Spinal cord (tissue), 10 donors: ENCODE data around the gene EIF3CL. TPM values are rescaled to one million over a fixed set of nuclear protein-coding genes. Genes with fewer than 3 reads are reported as not detected.
"Not testable (repeated sequence)": the region's sequence is repeated elsewhere in the genome, so short reads cannot be mapped to it uniquely, and the experiment has no call there.

Source experiments
- DNase-seq, 6 donors: peaks; one replicate each; pipeline versions ENCODE4 v3.0.0 to v3.0.0-alpha.2; 2013 to 2015; ENCODE audit warnings: low spot score in 6 of 6, low read depth in 4 of 6
- H3K27ac ChIP-seq: one replicate; pipeline ENCODE4 v1.5.1; 2013; ENCODE audit warnings: low read depth, low read length, control low read depth
- H3K27me3 ChIP-seq: one replicate; pipeline ENCODE4 v1.6.1; 2013; ENCODE audit warnings: low read length; ENCODE audit not compliant: control insufficient read depth, insufficient read depth
- H3K36me3 ChIP-seq: one replicate; pipeline ENCODE4 v1.6.1; 2013; ENCODE audit warnings: low read length; ENCODE audit not compliant: control insufficient read depth, insufficient read depth
- H3K4me1 ChIP-seq: one replicate; pipeline ENCODE4 v1.6.1; 2013; ENCODE audit warnings: low read length; ENCODE audit not compliant: control insufficient read depth, insufficient read depth
- H3K4me3 ChIP-seq: one replicate; pipeline ENCODE4 v1.5.1; 2013; ENCODE audit warnings: low read depth, low read length, control low read depth
- H3K9me3 ChIP-seq: one replicate; pipeline ENCODE4 v1.6.1; 2013; ENCODE audit warnings: low read length; ENCODE audit not compliant: control insufficient read depth, insufficient read depth
- WGBS: methylation state at CpG from one replicate; pipeline ENCODE4 v1.1.5; 2013; ENCODE audit warnings: missing lambda C conversion rate; ENCODE audit not compliant: insufficient coverage; 5-methylcytosine and 5-hydroxymethylcytosine counted together
- polyA plus RNA-seq, 2 donors: library from polyadenylated mRNA; unstranded; fragments of 120-200 nt; gene quantifications; one replicate each; pipeline ENCODE4 v1.2.1, GENCODE V29; 2013; ENCODE audit not compliant: insufficient read length in 2 of 2
- total RNA-seq, 2 donors: library from RNA; depleted of rRNA in 1 of 2; stranded (reverse); fragments of 120-200 nt in 1 of 2; fragments of >200 nt in 1 of 2; gene quantifications; one replicate each; pipeline versions ENCODE4 v1.2.3 to v1.2.4, GENCODE V29; 2013 to 2014
- donor health status: healthy.

Gene EIF3CL
- total and polyA plus RNA-seq, 4 donors = 72.7 to 91.7 (median 79.4) TPM

GRCh38 chr16:28417033-28417432 is 13.4 kb upstream of the EIF3CL start:
- not testable (repeated sequence) for DNase-seq, H3K4me1 ChIP-seq, H3K9me3 ChIP-seq, H3K27ac ChIP-seq, H3K36me3 ChIP-seq, H3K4me3 ChIP-seq, H3K27me3 ChIP-seq
- WGBS = 97% methylated on average over 11 of the region's 30 CpGs

GRCh38 chr16:28414530-28414929 is 10.9 kb upstream of the EIF3CL start:
- not testable (repeated sequence) for H3K36me3 ChIP-seq, H3K27ac ChIP-seq, H3K9me3 ChIP-seq, H3K4me3 ChIP-seq, H3K4me1 ChIP-seq, H3K27me3 ChIP-seq
- 89% methylated on average over 7 of the region's 18 CpGs for WGBS
- DNase-seq = peak in 1 of 6 donors; percentile 0

- not testable (repeated sequence) for H3K36me3 ChIP-seq, H3K9me3 ChIP-seq, H3K27me3 ChIP-seq, H3K4me3 ChIP-seq, H3K4me1 ChIP-seq, DNase-seq, H3K27ac ChIP-seq
- WGBS = no CpG with 5 or more reads among the region's 7 CpGs
These were observed 9.9 kb upstream of the EIF3CL start for GRCh38 chr16:28413585-28413984.

- H3K36me3 ChIP-seq, H3K4me1 ChIP-seq, H3K4me3 ChIP-seq, H3K27ac ChIP-seq, DNase-seq, H3K27me3 ChIP-seq, H3K9me3 ChIP-seq: not testable (repeated sequence)
- no CpG with 5 or more reads among the region's 5 CpGs for WGBS
These were observed 11.6 kb downstream of the EIF3CL start for GRCh38 chr16:28392054-28392453.

GRCh38 chr16:28382177-28382867 is 21.3 kb downstream of the EIF3CL start:
- not testable (repeated sequence) for H3K27ac ChIP-seq, H3K27me3 ChIP-seq, DNase-seq, H3K36me3 ChIP-seq, H3K9me3 ChIP-seq, H3K4me1 ChIP-seq, H3K4me3 ChIP-seq
- WGBS = no CpG with 5 or more reads among the region's 10 CpGs

GRCh38 chr16:28377822-28378221 is 25.8 kb downstream of the EIF3CL start:
- H3K36me3 ChIP-seq, H3K4me1 ChIP-seq: not testable (repeated sequence)

GRCh38 chr16:28377108-28377625 is 26.5 kb downstream of the EIF3CL start:
- not testable (repeated sequence) for H3K27ac ChIP-seq, H3K36me3 ChIP-seq, H3K27me3 ChIP-seq, H3K4me3 ChIP-seq, H3K9me3 ChIP-seq, DNase-seq, H3K4me1 ChIP-seq
- 100% methylated on average over 2 of the region's 38 CpGs for WGBS

More at GRCh38 chr16:28377822-28378221, 25.8 kb downstream of the EIF3CL start:
- H3K9me3 ChIP-seq, H3K4me3 ChIP-seq, H3K27me3 ChIP-seq, DNase-seq, H3K27ac ChIP-seq: not testable (repeated sequence)
- WGBS = no CpG with 5 or more reads among the region's 10 CpGs

GRCh38 chr16:28375115-28375514 is 28.5 kb downstream of the EIF3CL start:
- H3K36me3 ChIP-seq, H3K4me3 ChIP-seq, H3K27me3 ChIP-seq, DNase-seq, H3K9me3 ChIP-seq, H3K4me1 ChIP-seq, H3K27ac ChIP-seq: not testable (repeated sequence)
- no CpG with 5 or more reads among the region's 8 CpGs for WGBS

- WGBS = no CpG with 5 or more reads among the region's 25 CpGs
These were observed 29.4 kb downstream of the EIF3CL start for GRCh38 chr16:28374281-28374680.

GRCh38 chr16:28367926-28368325 is 35.7 kb downstream of the EIF3CL start:
- 28% methylated on average over 4 of the region's 32 CpGs for WGBS

More at GRCh38 chr16:28374281-28374680, 29.4 kb downstream of the EIF3CL start:
- not testable (repeated sequence) for H3K4me3 ChIP-seq, H3K27ac ChIP-seq, H3K4me1 ChIP-seq, DNase-seq, H3K36me3 ChIP-seq, H3K27me3 ChIP-seq, H3K9me3 ChIP-seq

More at GRCh38 chr16:28367926-28368325, 35.7 kb downstream of the EIF3CL start:
- not testable (repeated sequence) for H3K27ac ChIP-seq, H3K4me1 ChIP-seq, H3K27me3 ChIP-seq, H3K36me3 ChIP-seq, H3K4me3 ChIP-seq, H3K9me3 ChIP-seq
- peak in 1 of 6 donors; percentile 0 for DNase-seq
